ENCODE measurements around the gene YTHDC2.
"Not testable (repeated sequence)": the region's sequence is repeated elsewhere in the genome, so short reads cannot be mapped to it uniquely, and the experiment has no call there.

YTHDC2 gene

DNA sequence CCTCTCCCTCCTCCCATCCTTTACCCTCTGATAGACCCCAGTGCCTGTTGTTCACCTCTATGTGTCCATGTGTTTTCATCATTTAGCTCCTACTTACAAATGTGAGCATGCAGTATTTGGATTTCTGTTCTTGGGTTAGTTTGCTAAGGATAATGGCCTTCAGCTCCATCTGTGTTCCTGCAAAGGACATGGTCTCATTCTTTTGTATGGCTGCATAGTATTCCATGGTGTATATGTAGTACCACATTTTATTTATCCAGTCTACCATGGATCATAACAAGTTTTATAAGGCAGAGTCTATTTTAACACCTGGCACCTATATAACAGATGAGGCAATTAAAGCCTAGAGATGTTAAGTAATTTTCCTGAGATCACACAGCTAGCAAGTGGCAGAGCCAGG, 7.4 kb downstream of the YTHDC2 start:
- DNase-seq: no peak

DNA sequence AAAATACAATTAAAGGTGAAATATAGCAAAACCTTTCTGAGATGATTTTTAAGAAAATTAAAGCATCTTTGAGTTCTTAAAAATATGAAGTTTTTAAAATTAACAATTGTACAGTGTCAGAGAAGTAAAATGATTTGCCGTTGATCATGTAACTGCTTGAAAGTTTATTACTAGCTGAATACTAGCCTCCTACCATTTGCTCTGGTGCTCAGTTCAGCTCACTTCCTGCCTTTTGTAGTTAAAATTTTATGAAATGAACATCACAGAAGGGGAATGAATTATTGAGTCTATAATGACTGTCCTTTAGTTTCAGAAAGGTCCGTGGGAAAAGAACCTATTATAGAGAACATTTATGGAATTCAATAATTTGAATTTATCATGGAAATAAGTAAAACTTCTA, 9.7 kb downstream of the YTHDC2 start:
- DNase-seq: no peak

DNA sequence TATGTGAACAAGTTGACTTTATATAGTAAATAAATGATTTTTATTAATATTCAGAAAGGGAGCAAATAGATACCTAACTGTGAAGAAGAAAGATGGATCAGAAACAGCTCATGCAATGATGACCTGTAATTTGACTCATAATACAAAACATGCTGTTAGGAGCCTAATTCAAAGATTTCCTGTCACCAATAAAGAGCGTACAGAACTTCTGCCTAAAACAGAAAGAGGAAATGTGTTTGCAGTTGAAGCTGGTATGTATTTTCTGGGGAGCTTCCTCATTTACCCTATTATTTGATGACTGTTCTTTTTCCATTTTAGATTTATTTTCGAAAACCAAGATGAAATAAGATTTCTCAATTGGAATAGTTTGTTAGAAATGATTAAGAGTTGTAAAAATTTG, 11.4 kb downstream of the YTHDC2 start:
- peak; percentile 89 for DNase-seq

DNA sequence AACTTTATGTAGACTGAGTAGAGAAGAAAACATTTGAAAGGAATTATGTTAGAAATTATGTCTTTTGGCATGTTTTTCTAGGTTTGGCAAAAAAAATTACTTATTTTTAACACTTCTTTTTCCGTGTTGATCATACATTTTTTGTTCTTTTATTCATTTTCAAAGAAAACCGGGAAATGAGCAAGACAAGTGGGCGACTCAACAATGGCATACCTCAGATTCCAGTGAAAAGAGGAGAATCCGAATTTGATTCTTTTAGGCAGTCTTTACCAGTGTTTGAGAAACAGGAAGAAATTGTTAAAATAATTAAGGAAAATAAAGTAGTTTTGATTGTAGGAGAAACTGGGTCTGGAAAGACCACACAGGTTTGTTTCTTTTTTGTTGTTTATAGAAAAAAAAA, 12.9 kb downstream of the YTHDC2 start:
- no peak for DNase-seq

DNA sequence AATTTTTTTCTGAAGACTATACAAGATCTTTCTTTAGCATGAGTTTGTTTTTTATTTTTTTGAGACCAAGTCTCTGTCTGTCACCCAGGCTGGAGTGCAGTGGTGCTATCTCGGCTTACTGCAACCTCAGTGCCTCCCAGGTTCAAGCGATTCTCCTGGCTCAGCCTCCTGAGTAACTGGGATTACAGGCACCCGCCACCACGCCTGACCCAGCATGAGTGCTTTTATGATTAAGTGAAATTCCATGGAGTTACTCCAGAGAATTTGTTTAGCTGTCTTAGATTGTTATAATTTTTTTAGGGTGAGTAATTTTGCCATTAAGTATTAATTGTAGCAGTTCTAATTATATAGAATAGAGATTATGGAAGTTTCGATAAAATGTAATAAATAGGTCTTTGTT, 14.3 kb downstream of the YTHDC2 start:
- no peak for DNase-seq

DNA sequence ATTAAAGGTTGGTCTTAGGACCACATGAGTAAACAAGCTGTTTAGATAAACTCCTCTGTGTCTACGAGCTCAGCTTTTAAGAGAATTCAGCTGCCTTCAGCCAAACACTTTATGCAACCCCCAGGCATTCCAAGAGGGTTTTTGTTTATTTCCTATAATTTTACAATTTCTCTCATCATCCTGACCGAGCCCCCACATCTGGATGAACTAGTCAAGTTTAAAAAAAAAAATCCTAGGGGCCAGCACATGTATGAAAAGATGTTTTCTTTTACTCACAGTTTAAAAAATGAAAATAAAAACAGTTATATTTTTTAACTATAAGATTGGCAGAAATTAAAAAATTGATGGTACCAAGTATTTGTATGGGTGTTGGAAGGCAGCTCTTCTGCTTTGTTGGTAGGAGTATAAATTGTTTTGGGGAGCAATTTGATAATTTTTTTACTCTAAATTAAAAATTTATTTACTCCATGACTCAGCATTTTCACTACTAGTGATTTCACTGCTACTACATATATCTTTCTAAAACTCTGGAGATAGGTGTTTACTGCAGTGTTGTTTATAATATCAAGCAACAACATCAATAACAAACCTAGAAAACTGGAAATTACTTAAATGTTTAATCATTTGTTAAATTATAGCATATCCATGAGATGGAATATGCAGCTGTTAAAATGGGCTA, 18.1 kb downstream of the YTHDC2 start:
- DNase-seq: no peak

DNA sequence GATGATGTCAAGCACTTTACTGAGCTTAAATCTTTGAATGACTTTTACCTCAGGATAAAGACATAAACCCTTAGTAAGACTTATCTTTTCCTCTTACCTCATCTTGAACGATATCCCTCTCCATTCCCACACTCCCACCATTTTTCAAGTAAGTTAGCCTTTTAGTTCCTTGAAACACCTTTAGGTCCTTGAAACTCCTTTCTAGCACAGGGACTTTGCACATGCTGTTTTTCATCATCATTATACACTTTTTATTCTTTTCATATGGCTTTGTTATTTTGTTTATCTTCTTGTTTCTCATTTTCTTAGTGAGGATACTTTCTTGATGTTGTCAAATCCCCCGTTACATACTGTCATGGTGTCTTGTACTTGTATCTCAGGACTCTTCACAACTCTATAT, 24.8 kb downstream of the YTHDC2 start:
- DNase-seq: no peak

DNA sequence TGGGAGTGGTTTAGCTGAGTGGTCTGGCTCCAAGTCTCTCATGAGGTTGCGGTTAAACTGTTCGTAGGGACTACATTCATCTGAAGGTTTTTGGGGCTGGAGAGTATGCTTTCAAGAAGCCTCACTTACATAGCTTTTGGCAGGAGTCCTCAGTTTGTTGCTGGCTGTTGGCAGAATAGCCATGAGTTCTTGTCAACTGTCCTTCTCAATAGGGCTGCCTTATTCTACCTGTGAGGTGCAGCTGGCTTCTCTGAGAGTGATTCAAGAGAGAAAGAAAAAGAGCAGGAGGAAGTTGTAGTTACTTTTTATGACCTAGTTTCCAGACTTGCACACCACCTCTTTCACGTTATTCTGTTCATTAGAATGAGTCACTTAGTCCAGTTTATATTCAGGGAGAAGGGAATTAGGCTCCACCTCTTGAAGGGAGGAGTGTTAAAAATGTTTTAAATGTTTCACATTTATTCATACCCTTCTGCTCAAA, 33.2 kb downstream of the YTHDC2 start:
- peak; percentile 29 for DNase-seq

DNA sequence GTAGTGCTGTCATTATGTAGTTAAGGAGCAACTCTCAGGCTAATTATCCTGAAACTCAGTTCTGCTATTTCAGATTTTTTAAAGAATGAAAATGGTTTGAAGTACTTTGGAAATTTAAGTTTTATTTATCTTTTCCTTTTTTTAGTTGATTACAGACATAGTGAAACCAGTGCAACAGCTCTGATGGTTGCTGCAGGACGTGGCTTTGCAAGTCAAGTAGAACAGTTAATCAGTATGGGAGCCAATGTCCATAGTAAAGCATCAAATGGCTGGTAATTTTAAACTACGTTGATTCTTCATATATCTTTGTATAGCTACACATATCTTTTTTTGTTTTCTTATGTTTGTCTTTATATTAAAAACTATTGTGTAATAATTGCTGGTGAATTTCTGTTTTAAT, 34.9 kb downstream of the YTHDC2 start:
- peak; percentile 8 for DNase-seq

DNA sequence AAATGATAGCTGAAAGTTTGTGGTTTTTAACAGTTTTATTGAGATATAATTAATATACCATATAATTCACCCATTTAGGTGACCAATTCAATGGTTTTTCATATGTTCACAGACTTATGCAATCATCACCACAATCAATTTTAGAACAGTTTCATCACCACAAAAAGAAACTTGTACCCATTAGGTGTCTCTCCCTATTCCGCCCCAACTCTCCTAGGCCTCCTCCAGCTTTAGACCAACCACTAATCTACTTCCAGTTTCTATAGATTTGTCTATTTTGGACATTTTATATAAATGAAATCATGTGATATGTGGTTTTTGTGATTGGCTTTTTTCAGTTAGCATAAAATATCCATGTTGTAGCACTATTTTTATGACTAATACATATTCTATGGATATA, 38.6 kb downstream of the YTHDC2 start:
- DNase-seq: peak; percentile 88

DNA sequence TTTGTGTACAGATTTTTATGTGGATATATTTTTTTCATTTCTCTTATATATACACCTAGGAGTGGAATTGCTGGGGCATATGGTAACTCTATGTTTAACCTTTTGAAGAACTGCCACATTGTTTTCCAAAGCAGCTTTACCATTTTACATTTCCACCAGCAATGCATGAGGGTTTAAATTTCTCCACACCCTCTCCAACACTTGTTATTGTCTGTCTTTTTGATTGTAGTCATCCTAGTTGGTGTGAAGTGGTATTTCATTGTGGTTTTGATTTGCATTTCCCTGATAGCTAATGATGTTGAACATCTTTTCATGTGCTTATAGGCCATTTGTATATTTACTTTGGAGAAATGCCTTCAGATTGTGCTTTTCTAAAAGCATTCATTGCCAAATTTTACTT, 39.1 kb downstream of the YTHDC2 start:
- no peak for DNase-seq

DNA sequence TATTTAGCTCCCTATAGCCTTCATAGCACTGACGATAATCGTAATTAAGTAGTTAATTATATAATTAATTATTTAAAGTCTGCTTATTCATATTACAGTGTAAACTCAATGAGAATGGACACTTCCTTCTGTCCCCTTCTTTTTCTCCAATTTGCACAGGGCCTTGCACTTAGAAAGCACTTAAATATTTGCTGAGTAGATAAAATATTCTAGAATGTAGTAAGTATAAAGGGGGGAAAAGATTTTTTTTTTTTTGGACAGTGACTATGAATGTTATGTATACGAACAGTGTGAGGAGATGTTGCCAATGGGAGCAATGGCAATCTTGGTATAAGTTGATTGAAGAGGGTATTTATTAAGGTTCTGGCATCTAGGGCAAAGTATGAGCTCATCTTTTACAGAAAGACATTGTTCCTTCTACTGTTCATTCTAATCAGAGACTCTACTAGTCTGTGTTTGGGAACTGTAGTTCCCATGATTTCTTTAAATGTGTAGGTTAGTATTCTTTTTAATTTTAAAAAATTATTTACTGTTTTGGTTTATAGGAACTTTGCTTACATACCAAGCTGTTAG, 49.4 kb downstream of the YTHDC2 start:
- no peak for DNase-seq

DNA sequence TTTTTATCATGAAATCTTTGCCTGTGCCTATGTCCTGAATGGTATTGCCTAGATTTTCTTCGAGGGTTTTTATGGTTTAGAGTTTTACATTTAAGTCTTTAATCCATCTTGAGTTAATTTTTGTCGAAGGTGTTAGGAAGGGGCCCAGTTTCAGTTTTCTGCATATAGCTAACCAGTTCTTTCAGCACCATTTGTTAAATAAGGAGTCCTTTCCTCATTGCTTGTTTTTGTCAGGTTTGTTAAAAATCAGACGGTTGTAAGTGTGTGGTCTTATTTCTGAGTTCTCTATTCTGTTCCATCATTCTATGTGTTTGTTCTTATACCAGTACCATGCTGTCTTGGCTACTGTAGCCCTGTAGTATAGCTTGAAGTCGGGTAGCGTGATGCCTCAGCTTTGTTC, 55.9 kb downstream of the YTHDC2 start:
- no peak for DNase-seq

DNA sequence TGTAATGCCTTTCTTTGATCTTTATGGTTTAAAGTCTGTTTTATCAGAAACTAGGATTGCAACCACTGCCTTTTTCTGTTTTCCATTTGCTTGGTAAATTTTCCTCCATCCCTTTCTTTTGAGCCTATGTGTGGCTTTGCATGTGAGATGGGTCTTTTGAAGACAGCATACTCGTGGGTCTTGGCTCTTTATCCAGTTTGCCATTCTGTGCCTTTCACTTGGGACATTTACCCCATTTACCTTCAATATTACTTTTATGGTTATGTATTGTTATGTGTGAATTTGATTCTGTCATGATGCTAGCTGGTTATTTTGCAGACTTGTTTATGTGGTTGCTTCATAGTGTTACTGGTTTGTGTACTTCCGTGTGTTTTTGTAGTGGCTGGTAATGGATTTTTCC, 59.2 kb downstream of the YTHDC2 start:
- DNase-seq: no peak

DNA sequence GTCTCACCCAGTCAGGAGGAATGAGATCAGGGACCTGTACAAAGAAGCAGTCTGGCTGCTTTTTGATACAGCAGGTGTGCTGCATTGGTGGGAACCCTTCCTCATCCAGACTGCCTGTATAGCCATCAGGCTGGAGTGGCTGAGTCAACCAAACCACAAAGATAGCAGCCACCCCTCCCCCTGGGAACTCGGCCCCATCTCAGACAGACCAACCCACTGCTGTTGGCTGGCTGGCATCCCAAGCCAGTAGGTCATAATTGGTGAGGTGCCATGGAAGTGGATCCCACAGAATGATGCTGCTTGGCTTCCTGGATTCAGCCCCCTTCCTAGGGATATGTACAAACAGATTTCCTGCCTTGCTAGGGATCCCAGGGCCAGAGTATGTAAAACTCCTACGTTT, 60.9 kb downstream of the YTHDC2 start:
- no peak for DNase-seq

DNA sequence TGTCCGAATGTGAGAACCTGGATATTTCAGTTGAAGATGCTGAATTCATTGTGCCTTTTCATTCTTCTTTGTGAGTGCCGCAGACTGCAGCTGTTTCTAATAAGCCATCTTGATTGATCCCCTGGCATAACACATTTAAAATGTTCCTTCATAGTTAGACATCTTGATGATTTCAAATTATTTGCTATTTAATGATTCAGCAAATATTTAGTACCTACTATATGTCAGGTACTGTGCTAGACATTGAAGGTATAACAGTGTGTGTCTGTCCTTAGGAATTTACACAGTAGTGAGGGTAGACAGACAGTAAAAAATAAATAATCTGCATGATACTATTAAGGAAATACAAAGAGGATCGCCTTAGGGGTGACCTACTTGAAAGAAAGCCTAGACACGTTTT, 61.6 kb downstream of the YTHDC2 start:
- DNase-seq: no peak

DNA sequence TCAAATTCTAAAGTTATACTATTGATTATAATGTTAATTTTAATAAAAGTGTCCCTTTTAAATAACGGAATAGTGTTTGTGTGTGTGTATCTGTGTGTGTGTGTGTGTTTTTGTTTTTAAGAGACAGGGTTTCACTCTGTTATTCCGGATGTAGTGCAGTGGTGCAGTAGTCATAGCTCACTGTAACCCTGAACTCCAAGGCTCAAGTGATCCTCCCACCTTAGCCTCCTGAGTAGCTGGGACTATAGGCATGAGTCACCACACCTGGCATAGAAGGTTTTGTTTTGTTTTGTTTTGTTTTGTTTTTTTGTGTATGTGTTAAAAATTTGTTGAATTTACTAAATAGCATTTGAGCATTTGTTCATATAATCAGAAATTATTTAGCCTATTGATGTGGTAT, 64.6 kb downstream of the YTHDC2 start:
- no peak for DNase-seq

DNA sequence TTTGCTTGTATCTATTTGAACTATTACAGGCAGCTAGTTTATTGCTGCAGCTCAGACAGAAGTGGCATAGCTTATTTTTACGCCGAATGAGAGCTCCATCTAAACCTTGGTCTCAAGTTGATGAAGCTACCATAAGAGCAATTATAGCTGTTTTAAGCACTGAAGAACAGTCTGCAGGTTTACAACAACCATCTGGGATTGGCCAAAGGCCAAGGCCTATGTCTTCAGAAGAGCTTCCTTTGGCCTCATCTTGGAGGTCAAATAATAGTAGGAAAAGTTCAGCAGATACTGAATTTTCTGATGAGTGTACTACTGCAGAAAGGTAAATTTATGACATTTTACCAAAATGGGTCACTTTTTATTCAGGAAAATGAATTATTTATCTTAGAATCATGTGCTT, 67.9 kb downstream of the YTHDC2 start:
- DNase-seq: no peak

DNA sequence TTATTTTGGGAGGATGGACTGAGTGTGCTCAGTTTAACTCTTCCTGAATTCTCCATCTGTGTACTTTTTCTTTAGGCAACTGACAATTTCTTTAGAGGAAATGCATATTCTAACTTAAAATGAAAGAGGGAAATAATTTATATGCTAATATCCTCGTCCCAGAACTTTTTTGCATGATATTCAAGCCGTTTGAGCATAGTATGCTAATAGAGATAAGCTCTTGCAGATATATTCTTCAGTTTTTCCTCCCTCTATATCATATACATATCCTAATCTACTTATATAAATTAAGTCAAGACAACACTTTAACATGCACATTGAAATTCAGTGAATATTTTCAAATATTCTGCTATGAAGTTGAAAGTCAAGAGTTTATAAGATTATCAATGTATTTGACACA, 84.7 kb downstream of the YTHDC2 start:
- no peak for DNase-seq

DNA sequence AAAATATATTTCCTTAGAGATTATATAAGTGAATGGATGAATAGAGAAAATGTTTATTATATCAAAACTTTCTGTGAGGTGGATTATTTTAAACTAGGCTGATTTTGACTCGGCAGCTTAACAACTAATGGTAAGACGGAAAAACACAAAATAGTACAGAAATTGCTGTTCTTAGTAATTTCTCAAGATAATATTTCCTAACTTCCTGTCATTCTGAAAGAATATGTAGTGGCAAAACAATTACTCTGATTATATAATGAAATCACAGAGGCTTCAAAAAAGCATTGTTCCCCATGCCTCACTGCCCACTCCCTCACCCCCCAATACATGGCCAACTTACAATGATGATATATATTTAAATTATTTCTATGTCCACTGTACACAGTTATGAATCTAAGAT, 85.4 kb downstream of the YTHDC2 start:
- DNase-seq: no peak

DNA sequence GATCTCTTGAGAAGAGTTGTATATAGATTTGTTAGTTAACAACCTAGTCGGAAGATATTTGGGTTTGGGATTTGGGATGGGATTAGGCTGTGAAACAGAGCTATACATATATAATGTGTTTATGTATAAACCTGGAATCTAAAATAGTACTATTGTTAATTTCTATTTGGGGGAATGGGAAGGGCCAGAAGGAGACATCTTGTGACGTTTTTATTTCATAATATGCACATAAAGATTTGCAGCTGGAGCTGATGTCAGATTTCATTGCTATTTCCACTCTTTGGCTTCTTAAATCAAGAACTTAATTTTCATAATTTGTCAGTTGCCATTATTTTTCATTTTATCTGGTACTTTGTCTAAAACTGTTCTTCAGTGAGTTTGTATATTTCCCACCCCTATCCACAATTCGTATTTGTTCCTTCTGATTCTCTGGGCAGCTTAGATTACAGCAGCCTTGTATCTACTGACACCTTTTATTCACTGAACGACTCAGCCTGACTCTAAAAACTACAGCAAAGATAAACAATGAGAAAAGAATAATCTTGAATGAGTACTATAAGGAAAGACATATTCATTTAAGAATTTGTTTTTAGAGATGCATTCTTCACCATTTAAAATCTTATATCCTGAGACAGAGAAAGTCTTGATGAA, 86.9 kb downstream of the YTHDC2 start:
- no peak for DNase-seq

DNA sequence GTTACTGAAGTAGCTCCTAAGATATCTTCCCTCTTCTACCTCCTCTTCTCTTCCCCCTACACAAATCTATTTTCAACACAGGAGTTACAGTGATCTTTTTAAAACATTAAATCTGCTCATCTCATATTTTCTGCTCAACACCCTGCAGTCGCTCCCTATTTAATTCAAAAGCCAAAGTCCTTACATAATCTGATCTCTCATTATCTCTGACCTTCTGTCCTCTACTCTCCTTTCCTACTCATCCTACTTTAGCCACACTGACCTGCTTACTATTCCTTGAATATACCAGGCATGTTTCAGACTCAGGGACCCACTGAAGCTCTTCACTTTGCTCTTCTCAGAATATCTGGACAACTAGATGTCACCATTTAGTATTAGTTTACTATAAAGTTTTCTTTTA, 87.9 kb downstream of the YTHDC2 start:
- no peak for DNase-seq

DNA sequence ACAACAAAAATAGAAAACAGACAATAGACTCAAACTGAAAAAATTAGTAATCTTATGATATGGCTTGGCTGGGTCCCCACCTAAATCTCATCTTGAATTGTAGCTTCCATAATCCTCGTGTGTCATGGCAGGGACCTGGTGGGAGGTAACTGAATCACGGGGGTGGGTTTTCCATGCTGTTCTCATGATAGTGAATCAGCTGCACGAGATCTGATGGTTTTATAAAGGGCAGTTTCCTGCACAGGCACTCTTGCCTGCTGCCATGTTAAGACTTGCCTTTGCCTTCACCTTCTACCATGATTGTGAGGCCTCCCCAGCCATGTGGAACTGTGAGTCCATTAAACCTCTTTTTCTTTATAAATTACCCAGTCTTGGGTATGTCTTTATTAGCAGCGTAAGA, 89.8 kb downstream of the YTHDC2 start:
- not testable (repeated sequence) for DNase-seq

DNA sequence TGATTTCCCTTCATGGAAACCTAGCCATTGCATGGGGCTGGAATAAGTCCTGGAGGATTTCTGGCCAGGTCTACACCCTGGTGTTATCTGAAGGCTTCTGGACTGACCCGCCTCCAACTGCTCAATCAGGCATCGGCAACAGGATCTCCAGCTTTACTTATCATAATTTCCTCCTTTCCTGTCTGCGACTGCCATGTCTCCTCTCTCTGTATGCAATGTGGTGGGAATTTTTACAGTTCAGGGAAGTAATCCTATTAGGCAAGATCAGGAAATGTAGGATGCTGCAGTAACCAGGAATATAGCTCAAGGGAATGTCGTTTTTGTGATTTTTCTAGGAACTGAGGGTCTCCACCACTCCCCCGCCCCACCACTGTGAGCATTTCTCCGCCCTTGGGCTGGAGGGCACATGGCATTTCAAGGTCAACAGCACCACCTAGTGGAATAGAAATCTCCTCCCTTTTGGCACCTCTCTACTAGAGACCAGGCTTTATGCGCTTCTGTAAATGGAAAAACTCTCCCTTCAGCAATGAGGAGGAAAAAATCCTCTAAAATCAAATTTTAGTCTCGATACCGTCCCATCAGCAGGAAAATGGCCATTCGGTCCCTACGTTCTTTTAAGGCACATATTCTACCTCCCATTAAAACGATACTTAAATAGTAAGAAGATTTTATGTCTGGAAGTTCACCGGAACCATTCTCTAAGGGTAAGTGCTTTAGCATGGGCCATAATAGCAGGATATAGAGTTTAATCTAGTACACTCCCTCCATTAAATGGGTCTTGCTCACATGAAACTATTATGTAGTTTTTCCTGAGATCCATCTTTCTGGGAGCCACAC, 93.0 kb downstream of the YTHDC2 start:
- DNase-seq: peak; percentile 56
